GM19099 (cell line): Measurements from ENCODE around the gene MFRP.

ENCODE experiments used
- POLR2A ChIP-seq: IDR thresholded peaks from 3 replicates; pipeline ENCODE4 v1.6.1; 2011; ENCODE audit warnings: low read depth; ENCODE audit not compliant: insufficient read length; ENCODE audit errors: extremely low read depth

The MFRP gene

GRCh38 chr11:119346605-119347004 is at the start of gene MFRP:
MFRP (minus strand) TSS chr11:119346705; CDS start chr11:119346513, 192 bp downstream.
- no peak for TF ChIP-seq POLR2A

GRCh38 chr11:119391275-119391674 is 44.8 kb upstream of the MFRP start:
- TF ChIP-seq POLR2A: no peak

- no peak for TF ChIP-seq POLR2A
Measured at GRCh38 chr11:119389611-119390254, 43.2 kb upstream of the MFRP start.

GRCh38 chr11:119388103-119388502 is 41.6 kb upstream of the MFRP start:
- no peak for TF ChIP-seq POLR2A

- TF ChIP-seq POLR2A: no peak
Measured at GRCh38 chr11:119384332-119384731, 37.8 kb upstream of the MFRP start.

GRCh38 chr11:119382101-119382500 is 35.6 kb upstream of the MFRP start:
- TF ChIP-seq POLR2A: no peak

- TF ChIP-seq POLR2A: no peak
Measured at GRCh38 chr11:119381181-119381988, 34.9 kb upstream of the MFRP start, which contains the start of gene USP2. USP2 (minus strand) TSS chr11:119381690; CDS start chr11:119373480, 8,210 bp downstream.

- TF ChIP-seq POLR2A: no peak
Measured at GRCh38 chr11:119380827-119381180, 34.3 kb upstream of the MFRP start.

- no peak for TF ChIP-seq POLR2A
Measured at GRCh38 chr11:119380160-119380826, 33.8 kb upstream of the MFRP start.

GRCh38 chr11:119378851-119379465 is 32.5 kb upstream of the MFRP start:
- TF ChIP-seq POLR2A: no peak

- TF ChIP-seq POLR2A: no peak
Measured at GRCh38 chr11:119377961-119378667, 31.6 kb upstream of the MFRP start.

- TF ChIP-seq POLR2A: no peak
Measured at GRCh38 chr11:119377112-119377901, 30.8 kb upstream of the MFRP start.

- TF ChIP-seq POLR2A: no peak
Measured at GRCh38 chr11:119376197-119376847, 29.8 kb upstream of the MFRP start.
